Islet of Langerhans (tissue), 1 donor: ENCODE measurements around the gene PRR12.

Experiments
- FAIRE-seq: peaks from one replicate; lab custom pipeline; 2011; peaks lifted over from hg19 to GRCh38; lab: Jason Lieb, UNC

PRR12 gene

GRCh38 chr19:49665351-49666119 is 74.6 kb downstream of the PRR12 start, which contains the start of the genes BCL2L12 and IRF3:
Gene BCL2L12 (plus strand): TSS chr19:49665933. CDS start chr19:49666693, 760 bp downstream.
Gene IRF3 (minus strand): TSS chr19:49665857. CDS start chr19:49664838, 1,019 bp downstream.
- FAIRE-seq = peak; percentile 94

GRCh38 chr19:49666120-49666444 is 75.1 kb downstream of the PRR12 start:
- no peak for FAIRE-seq

GRCh38 chr19:49667473-49667872 is 76.5 kb downstream of the PRR12 start:
- FAIRE-seq = no peak

- no peak for FAIRE-seq
These were observed 78.5 kb downstream of the PRR12 start for GRCh38 chr19:49669516-49669915.

GRCh38 chr19:49672131-49672919 is 81.3 kb downstream of the PRR12 start:
- no peak for FAIRE-seq
